PFSK-1 (cell line): ENCODE results near the gene ZNF362.

Experiments
- FOXP2 ChIP-seq: optimal IDR thresholded peaks from 2 replicates; pipeline ENCODE3; 2011; ENCODE audit warnings: borderline replicate concordance, control low read depth, inconsistent platforms; ENCODE audit not compliant: insufficient read depth; ENCODE audit errors: extremely low read length, extremely low read depth
- POLR2AphosphoS5 ChIP-seq: IDR thresholded peaks from 2 replicates; pipeline ENCODE4 v1.6.1; 2012; ENCODE audit warnings: low read depth, mild to moderate bottlenecking, control low read depth, low read length, moderate library complexity
- SIN3A ChIP-seq: IDR thresholded peaks from 2 replicates; pipeline ENCODE4 v1.6.1; 2012; ENCODE audit warnings: mild to moderate bottlenecking, low read length, moderate library complexity, borderline replicate concordance; ENCODE audit not compliant: insufficient read depth
- TAF1 ChIP-seq: IDR thresholded peaks from 2 replicates; pipeline ENCODE4 v1.6.1; 2012; ENCODE audit warnings: low read length, control low read depth, borderline replicate concordance; ENCODE audit not compliant: insufficient read depth
- TF ChIP-seq, protein P1 (sequence below), 2 experiments: IDR thresholded peaks; 2 replicates each; pipeline versions ENCODE4 v1.6.1 to v1.8.0; 2011 to 2012; ENCODE audit warnings: low read depth in 2 of 2, low read length in 2 of 2, control low read depth in 1 of 2, inconsistent platforms in 1 of 2, mild to moderate bottlenecking in 1 of 2, moderate library complexity in 1 of 2; ENCODE audit not compliant: insufficient read depth in 1 of 2

Gene ZNF362

DNA sequence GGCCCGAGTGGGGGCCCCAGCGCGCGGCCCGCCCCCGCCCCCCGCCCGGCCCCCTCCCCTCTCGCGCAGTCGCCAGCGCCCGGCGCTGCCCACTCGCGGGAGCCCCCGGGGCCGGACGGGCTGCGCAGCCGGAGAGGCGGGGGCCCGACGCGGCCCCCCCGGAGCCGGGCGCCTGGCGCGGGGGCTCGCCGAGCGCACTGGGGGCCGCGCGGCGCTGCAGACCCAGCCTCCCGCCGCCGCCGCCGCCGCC, 146 bp upstream of the ZNF362 start:
- TF ChIP-seq FOXP2 = no peak
- TF ChIP-seq TAF1 = no peak
- no peak for TF ChIP-seq POLR2AphosphoS5
- TF ChIP-seq, protein P1, sequence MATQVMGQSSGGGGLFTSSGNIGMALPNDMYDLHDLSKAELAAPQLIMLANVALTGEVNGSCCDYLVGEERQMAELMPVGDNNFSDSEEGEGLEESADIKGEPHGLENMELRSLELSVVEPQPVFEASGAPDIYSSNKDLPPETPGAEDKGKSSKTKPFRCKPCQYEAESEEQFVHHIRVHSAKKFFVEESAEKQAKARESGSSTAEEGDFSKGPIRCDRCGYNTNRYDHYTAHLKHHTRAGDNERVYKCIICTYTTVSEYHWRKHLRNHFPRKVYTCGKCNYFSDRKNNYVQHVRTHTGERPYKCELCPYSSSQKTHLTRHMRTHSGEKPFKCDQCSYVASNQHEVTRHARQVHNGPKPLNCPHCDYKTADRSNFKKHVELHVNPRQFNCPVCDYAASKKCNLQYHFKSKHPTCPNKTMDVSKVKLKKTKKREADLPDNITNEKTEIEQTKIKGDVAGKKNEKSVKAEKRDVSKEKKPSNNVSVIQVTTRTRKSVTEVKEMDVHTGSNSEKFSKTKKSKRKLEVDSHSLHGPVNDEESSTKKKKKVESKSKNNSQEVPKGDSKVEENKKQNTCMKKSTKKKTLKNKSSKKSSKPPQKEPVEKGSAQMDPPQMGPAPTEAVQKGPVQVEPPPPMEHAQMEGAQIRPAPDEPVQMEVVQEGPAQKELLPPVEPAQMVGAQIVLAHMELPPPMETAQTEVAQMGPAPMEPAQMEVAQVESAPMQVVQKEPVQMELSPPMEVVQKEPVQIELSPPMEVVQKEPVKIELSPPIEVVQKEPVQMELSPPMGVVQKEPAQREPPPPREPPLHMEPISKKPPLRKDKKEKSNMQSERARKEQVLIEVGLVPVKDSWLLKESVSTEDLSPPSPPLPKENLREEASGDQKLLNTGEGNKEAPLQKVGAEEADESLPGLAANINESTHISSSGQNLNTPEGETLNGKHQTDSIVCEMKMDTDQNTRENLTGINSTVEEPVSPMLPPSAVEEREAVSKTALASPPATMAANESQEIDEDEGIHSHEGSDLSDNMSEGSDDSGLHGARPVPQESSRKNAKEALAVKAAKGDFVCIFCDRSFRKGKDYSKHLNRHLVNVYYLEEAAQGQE (IDR thresholded peaks at IDR 0.05; ENCODE audit: insufficient read depth in 1 of 2, low read depth in 2 of 2, low read length in 2 of 2) = no peak
- TF ChIP-seq SIN3A = no peak

DNA sequence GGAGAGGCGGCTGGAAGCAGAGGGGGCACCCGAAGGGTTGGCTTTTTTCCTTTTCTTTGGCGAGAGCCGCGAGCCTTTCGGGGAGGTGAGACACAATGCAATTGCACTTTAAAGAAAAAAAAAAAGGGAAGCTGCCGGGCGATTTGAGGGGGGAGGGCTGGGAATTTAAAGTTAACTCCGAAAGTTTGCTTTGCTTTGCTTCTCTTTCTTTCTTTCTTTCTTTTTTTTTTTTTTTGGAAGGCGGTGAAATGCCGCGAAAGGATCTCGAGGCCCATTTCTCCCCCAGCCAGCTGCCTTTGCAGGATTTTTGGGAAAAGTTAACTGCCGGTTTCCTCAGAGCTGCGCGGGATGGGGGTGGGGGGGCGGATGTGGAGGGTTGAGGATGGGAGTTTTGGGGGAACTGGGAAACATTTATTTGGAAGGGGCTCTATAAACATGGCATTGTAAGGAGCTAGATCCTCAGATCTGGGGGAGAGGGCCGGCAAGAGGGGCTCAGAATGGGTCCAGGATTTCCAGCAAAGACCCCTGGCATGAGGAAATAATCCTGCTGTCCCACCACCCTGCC, 997 bp downstream of the ZNF362 start:
- TF ChIP-seq TAF1 (no peak), POLR2AphosphoS5 (no peak)
- TF ChIP-seq, protein P1 (IDR thresholded peaks at IDR 0.05; ENCODE audit: insufficient read depth in 1 of 2, low read depth in 2 of 2, low read length in 2 of 2) = no peak

DNA sequence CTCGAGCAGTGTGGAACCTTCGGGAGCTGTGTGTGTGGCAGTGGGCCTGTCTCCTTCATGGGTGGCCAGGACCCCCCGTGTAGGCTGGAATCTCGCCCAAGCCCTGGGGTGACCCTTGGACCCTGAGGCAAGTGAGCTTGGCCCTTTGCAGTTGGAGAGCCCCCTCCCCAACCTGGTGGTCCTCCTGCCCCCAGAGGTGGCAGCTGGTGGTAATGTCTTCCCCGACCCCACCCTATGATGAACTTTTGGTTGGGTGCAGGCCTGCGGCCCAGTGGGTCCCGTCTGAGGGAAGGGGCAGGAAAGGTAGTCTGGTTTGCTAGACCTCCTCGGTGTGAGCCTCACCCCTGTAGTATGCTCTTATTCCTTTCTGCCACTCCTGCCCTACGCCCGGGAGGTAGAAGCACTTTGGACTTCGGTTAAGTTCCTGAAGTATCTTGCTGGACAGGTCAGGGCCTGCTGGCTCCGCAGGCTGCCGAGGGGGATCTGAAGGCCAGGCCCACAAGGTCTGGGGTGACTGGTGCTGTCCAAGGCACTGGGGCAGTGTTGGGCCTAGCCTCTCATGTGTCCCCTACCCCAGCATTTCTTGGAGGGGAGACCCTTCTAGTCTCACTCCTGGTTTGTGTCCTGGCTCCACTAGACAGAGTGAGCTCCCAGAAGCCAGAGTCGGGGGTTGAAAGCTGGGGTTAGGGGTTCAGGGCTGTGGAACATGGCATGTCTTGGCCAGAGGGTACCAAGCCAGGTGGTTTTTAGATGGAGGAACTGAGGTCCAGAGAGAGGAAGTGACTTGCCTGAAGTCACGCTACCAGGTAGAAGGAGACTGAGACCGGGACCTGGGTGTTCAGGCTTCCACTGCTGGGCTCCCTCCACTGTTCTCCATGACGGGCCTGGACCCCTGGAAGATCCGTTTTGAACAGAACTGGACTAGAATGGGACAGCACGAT, 1.8 kb downstream of the ZNF362 start:
- no peak for TF ChIP-seq POLR2AphosphoS5
- no peak for TF ChIP-seq SIN3A
- TF ChIP-seq, protein P1 (IDR thresholded peaks at IDR 0.05; ENCODE audit: insufficient read depth in 1 of 2, low read depth in 2 of 2, low read length in 2 of 2) = no peak
- no peak for TF ChIP-seq TAF1
- TF ChIP-seq FOXP2 = no peak

DNA sequence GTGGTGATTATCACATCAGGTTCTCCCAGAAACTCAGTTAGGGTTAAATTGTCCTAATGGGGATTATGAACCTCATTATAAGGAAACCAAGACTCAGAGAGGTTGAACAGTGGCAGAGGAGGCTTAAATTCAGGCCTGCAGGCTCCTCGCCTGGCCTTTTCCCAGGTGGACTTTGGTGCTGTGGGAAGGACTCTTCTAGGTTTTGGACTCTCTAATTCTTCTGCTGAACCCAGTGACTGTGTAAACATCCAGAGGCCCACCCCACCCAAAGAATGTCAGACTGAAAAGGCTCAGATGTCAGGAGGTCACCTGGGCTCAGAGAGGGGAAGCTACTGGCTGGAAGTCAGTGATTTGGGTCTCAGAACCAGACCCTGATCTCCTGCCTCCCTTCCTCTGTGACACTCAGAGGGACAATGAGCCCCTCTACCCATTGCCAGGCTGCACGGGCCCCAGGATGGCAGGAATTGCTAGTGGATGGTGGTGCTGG, 2.5 kb downstream of the ZNF362 start:
- TF ChIP-seq, protein P1 (IDR thresholded peaks at IDR 0.05; ENCODE audit: insufficient read depth in 1 of 2, low read depth in 2 of 2, low read length in 2 of 2) = no peak
- TF ChIP-seq FOXP2 (no peak), POLR2AphosphoS5 (no peak), SIN3A (no peak), TAF1 (no peak)
